ENCODE results near the gene ATM.
A peak's percentile ranks its signal among the peaks of the same experiment; 100 is the strongest.

ATM gene

DNA sequence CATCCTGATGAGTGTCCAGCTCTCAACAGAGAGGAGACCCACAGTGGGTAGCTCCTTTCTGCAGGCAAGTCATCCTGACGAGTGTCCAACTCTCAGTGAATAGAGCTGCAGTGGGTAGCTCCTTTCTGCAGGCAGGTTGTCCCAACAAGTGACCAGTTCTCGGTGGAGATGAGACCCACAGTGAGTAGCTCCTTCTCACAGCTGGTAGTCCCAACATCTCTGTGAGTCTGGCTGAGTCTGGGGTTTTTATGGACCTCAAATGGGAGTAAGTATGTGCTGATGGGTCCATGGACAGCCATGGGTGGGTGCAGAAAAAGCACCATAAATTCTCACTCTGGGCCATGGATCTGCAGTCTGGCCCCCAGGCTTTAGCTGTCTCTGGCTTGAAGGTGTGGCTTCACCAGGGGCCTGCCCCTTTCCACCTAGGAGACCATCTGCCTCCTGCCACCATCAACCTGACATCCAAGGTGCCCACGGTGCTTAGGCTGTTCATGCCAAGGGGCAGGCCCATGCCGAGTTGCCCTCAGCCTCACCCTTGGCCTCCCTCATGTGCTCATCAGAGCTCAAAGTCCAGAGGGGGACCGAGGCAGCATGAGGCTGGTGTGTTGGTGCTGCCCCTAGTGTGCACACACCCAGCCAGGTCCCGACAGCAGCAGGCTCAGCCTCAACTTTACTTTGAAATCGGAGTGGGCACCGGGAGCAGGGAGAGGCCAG is 15.7 kb upstream of the ATM start:
- no peak overlapping the region for H3K4me3 ChIP-seq (ENCODE audit: low read length)
- H3K27me3 ChIP-seq (replicated peaks; ENCODE audit: control insufficient read depth, insufficient read depth, low read length): no peaks in the 10 kb centered on the region
- no peak overlapping the region for H3K9ac ChIP-seq (ENCODE audit: low read length)
- H3K4me1 ChIP-seq (ENCODE audit: control insufficient read depth, insufficient read depth, low read length): no peaks in the 10 kb centered on the region
- peaks cover 52% of the 10 kb centered on the region for H3K36me3 ChIP-seq (ENCODE audit: control insufficient read depth, insufficient read depth, low read length, severe bottlenecking)
- DNase-seq (ENCODE audit: low read depth): no peak
- H3K9me3 ChIP-seq (ENCODE audit: control insufficient read depth, low read length): no peaks in the 10 kb centered on the region

DNA sequence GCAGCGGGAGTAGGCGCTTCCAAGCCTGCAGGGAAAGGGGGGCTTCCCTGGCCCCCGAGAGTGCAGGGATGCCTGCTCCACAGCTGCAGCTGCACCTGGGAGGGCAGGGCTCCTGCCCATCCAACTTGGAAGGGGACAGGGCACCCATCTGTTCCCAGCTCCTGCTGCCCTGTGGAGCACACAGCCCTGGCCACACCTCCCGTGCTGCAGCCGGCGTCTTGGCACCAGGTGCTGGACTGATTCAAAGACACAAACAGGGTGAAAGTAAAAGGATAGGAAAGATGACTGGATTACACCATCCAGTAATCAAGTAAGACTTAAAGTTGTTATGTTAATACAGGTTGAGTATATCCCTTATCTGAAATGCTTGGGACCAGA is 15.2 kb upstream of the ATM start:
- no peaks in the 10 kb centered on the region for H3K9me3 ChIP-seq (ENCODE audit: control insufficient read depth, low read length)
- DNase-seq (ENCODE audit: low read depth): no peak
- no peaks in the 10 kb centered on the region for H3K4me1 ChIP-seq (ENCODE audit: control insufficient read depth, insufficient read depth, low read length)
- H3K9ac ChIP-seq (ENCODE audit: low read length): no peak overlapping the region
- no peak overlapping the region for H3K4me3 ChIP-seq (ENCODE audit: low read length)
- H3K36me3 ChIP-seq (ENCODE audit: control insufficient read depth, insufficient read depth, low read length, severe bottlenecking): peaks cover 52% of the 10 kb centered on the region
- H3K27me3 ChIP-seq (replicated peaks; ENCODE audit: control insufficient read depth, insufficient read depth, low read length): no peaks in the 10 kb centered on the region

DNA sequence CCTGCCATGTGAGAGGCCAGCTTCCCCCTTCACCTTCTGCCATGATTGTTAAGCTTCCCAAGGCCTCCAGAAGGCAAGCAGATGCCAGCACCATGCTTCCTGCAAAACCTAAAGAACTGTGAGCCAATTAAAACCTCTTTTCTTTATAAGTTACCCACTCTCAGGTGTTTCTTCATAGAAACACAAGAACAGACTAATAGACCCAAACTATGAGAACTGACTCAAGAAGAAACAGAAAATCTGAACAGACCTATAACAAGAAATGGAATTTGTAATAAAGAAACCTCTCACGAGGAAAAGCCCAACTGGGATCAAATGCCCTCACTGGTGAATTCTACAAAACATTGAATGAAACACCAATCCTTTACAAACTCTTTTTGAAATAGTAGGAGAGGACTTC is 12.4 kb upstream of the ATM start:
- Histone ChIP-seq H3K9me3 (ENCODE audit: control insufficient read depth, low read length) (no peaks in the 10 kb centered on the region), H3K36me3 (ENCODE audit: control insufficient read depth, insufficient read depth, low read length, severe bottlenecking) (peaks cover 39% of the 10 kb centered on the region), H3K9ac (ENCODE audit: low read length) (no peak overlapping the region), H3K4me1 (ENCODE audit: control insufficient read depth, insufficient read depth, low read length) (no peaks in the 10 kb centered on the region), H3K4me3 (ENCODE audit: low read length) (no peak overlapping the region), H3K27me3 (replicated peaks; ENCODE audit: control insufficient read depth, insufficient read depth, low read length) (no peaks in the 10 kb centered on the region)
- no peak for DNase-seq (ENCODE audit: low read depth)

DNA sequence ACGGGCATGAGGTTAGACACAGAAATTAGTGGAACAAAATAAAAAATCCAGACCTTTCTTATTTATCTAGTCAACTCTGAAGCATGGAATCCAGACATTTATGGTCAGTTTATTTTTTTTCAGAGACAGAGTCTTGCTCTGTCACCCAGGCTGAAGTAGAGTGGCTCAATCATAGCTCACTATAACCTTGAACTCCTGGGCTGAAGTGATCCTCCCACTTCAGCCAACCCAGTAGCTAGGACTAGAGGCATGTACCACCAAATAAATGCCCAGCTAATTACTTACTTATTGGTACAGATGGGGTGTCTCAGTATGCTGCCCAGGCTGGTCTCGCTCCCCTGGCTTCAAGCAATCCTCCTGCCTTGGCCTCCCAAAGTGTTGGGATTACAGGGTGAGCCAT is 9.1 kb upstream of the ATM start:
- Histone ChIP-seq H3K4me1 (ENCODE audit: control insufficient read depth, insufficient read depth, low read length) (peaks cover 3% of the 10 kb centered on the region), H3K27me3 (replicated peaks; ENCODE audit: control insufficient read depth, insufficient read depth, low read length) (no peaks in the 10 kb centered on the region), H3K4me3 (ENCODE audit: low read length) (no peak overlapping the region), H3K9me3 (ENCODE audit: control insufficient read depth, low read length) (no peaks in the 10 kb centered on the region), H3K9ac (ENCODE audit: low read length) (no peak overlapping the region), H3K36me3 (ENCODE audit: control insufficient read depth, insufficient read depth, low read length, severe bottlenecking) (peaks cover 13% of the 10 kb centered on the region)
- DNase-seq (ENCODE audit: low read depth): no peak

DNA sequence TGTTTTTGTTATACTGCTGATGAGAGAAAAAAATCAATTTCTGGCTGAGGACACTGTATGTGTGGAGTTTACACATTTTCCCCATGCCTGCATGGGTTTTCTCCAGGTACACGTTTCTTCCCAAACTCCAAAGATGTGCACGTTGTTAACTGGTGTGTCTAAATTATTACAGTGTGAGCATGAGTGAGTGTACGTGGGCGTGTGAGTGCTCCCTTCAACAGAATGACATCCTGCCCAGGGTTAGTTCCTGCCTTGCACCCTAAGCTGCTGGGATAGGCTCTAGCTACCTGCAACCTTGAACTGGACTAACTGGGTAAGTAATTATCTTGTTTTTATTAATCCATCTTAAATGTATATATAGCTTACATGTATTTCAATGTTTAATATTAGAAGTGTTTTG is 5.9 kb upstream of the ATM start:
- Histone ChIP-seq H3K9ac (ENCODE audit: low read length) (no peak overlapping the region), H3K4me1 (ENCODE audit: control insufficient read depth, insufficient read depth, low read length) (peaks cover 18% of the 10 kb centered on the region), H3K27me3 (replicated peaks; ENCODE audit: control insufficient read depth, insufficient read depth, low read length) (no peaks in the 10 kb centered on the region), H3K4me3 (ENCODE audit: low read length) (no peak overlapping the region), H3K9me3 (ENCODE audit: control insufficient read depth, low read length) (no peaks in the 10 kb centered on the region), H3K36me3 (ENCODE audit: control insufficient read depth, insufficient read depth, low read length, severe bottlenecking) (no peaks in the 10 kb centered on the region)
- DNase-seq (ENCODE audit: low read depth): no peak

DNA sequence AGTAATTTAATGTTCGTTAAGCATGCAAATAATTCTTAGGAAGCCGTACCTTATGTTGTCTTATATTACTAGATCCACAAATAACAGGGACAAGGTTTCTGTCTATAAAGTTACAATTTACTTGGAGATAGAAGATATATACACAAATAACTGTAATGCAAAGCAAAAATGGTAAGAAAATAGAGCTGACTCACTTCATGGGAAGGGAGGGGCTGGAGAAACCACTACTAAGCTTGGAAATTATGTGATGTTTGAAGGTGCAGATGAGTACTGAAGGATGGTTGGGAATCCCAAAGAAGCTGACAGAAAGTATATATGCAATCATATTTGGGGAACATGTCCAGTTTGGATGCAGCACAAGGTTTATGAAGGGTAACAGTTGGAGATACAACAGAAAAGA is 4.4 kb upstream of the ATM start:
- no peaks in the 10 kb centered on the region for H3K36me3 ChIP-seq (ENCODE audit: control insufficient read depth, insufficient read depth, low read length, severe bottlenecking)
- no peaks in the 10 kb centered on the region for H3K27me3 ChIP-seq (replicated peaks; ENCODE audit: control insufficient read depth, insufficient read depth, low read length)
- DNase-seq (ENCODE audit: low read depth): peak; percentile 16
- H3K4me1 ChIP-seq (ENCODE audit: control insufficient read depth, insufficient read depth, low read length): peaks cover 18% of the 10 kb centered on the region
- H3K9ac ChIP-seq (ENCODE audit: low read length): no peak overlapping the region
- H3K9me3 ChIP-seq (ENCODE audit: control insufficient read depth, low read length): no peaks in the 10 kb centered on the region
- H3K4me3 ChIP-seq (ENCODE audit: low read length): no peak overlapping the region

DNA sequence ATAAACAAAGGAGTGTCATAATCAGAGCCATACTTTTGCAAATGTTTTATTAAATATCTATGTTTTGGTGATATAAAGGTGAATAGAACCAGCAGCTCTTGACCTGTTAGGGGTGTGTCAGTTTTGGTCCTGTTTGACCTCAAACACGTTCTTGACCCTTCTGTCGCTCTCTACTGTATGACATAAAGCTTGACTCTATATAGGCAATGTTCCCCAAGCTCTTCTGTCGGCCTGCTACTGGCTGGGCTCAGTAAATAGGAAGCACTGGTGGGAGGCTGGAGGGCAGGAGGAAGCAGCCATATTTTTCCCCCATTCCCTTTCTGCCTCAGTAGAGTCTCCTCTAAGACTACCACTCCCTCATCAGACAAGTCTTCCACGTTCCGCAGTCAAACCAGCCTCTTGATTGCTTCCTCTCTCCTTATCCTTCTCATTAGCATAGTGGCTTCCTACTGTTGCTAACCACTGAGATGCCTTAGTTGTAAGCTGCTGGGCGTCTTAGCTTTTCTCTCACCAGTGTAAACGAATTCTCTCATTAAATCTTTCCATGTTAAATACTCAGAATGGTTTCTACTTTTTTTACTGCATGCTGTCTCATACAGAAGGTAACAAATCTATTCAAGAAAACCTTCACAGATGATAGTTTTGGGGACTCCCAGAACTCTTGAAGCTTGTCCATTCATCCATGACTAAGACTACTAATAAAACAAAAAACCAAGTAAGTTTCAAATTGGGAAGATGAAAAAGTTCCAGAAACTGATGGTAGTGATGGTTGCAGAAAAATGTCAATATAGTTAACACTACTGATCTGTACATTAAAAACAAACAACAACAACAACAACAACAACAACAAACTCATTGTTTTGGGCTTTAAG is 3.7 kb upstream of the ATM start:
- no peak overlapping the region for H3K4me3 ChIP-seq (ENCODE audit: low read length)
- no peaks in the 10 kb centered on the region for H3K9me3 ChIP-seq (ENCODE audit: control insufficient read depth, low read length)
- no peak overlapping the region for H3K9ac ChIP-seq (ENCODE audit: low read length)
- no peak for DNase-seq (ENCODE audit: low read depth)
- no peaks in the 10 kb centered on the region for H3K27me3 ChIP-seq (replicated peaks; ENCODE audit: control insufficient read depth, insufficient read depth, low read length)
- H3K36me3 ChIP-seq (ENCODE audit: control insufficient read depth, insufficient read depth, low read length, severe bottlenecking): no peaks in the 10 kb centered on the region
- H3K4me1 ChIP-seq (ENCODE audit: control insufficient read depth, insufficient read depth, low read length): peaks cover 23% of the 10 kb centered on the region

DNA sequence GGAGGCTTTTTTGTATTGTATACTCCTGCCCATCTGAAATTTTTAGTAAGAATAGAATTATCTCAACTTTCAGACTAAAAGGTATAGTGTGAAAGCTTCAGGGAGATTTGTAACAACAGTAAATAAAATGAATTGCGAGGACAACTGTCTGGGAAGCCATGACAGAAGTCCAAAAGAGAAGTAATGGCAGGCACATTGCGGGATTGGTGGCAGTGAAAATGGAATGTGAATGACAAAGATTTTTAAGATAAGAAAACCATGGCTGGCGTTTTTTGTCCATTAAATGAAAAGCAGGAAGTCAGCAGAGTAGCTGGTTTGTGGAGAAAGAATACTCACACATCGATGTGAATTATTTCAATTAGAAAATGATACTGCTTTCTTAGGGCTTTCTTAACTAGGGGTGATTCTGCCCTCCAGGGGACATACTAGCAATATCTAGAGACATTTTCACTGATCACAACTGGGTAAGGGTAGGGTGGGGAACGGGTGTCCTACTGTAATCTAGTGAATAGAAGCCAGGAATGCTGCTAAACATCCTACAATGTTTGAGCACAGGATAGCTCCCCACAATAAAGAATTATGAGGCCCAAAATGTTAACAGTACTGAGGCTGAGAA is 2.0 kb upstream of the ATM start:
- peak overlapping the region; percentile 95 for H3K9ac ChIP-seq (ENCODE audit: low read length)
- DNase-seq (ENCODE audit: low read depth): peak; percentile 39
- peaks cover 38% of the 10 kb centered on the region for H3K4me1 ChIP-seq (ENCODE audit: control insufficient read depth, insufficient read depth, low read length)
- H3K36me3 ChIP-seq (ENCODE audit: control insufficient read depth, insufficient read depth, low read length, severe bottlenecking): no peaks in the 10 kb centered on the region
- no peaks in the 10 kb centered on the region for H3K9me3 ChIP-seq (ENCODE audit: control insufficient read depth, low read length)
- peak overlapping the region; percentile 99 for H3K4me3 ChIP-seq (ENCODE audit: low read length)
- no peaks in the 10 kb centered on the region for H3K27me3 ChIP-seq (replicated peaks; ENCODE audit: control insufficient read depth, insufficient read depth, low read length)

DNA sequence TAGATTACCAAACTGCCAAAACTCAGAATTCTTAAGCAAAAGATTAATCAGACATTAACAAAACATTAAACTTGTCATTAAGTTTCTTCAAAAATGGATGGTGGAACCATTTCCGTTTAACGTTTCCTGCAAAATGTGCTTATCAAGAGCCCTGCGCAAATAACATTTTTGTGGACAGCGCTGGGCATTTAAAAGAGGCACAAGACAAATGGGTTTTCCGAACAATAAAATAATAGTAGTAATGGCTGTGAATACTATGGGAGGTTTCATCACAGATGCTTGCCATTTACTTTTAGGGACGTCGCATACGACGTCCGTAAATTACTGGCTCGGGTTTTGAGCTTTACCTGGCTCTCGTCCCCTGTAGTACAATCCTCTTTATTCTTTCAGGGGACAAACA is 1.5 kb upstream of the ATM start:
- Histone ChIP-seq H3K4me1 (ENCODE audit: control insufficient read depth, insufficient read depth, low read length) (peaks cover 36% of the 10 kb centered on the region), H3K9me3 (ENCODE audit: control insufficient read depth, low read length) (no peaks in the 10 kb centered on the region), H3K27me3 (replicated peaks; ENCODE audit: control insufficient read depth, insufficient read depth, low read length) (no peaks in the 10 kb centered on the region), H3K9ac (ENCODE audit: low read length) (peak overlapping the region; percentile 95), H3K36me3 (ENCODE audit: control insufficient read depth, insufficient read depth, low read length, severe bottlenecking) (no peaks in the 10 kb centered on the region), H3K4me3 (ENCODE audit: low read length) (peak overlapping the region; percentile 99)
- DNase-seq (ENCODE audit: low read depth): peak; percentile 58

DNA sequence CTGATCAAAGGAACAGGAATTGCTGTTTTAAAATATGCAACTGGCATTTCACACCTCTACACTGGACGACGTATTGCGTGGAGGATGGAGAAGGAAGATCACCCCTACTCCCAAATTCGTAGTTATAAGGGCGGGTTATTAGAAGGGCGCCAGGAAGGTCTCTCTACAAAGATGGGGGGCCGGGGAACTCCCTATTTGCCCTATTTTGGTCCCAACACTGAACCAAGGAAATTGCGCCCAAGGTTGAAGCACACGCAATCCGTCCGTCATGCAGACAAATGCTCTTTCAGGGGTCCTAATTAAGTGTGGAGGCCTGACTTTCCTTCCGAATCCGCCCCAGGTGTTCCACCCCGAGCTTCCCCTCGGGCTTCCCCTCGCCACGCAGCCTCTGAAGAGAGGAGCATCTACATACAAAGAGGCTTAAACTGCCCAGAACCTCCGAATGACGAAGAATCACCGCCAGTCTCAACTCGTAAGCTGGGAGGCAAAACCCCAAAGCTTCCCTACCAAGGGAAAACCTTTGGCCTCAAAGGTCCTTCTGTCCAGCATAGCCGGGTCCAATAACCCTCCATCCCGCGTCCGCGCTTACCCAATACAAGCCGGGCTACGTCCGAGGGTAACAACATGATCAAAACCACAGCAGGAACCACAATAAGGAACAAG is 825 bp upstream of the ATM start:
- DNase-seq (ENCODE audit: low read depth): no peak

More for the DNA sequence above, 825 bp upstream of the ATM start:
- peak overlapping the region; percentile 99 for H3K4me3 ChIP-seq (ENCODE audit: low read length)
- no peaks in the 10 kb centered on the region for H3K36me3 ChIP-seq (ENCODE audit: control insufficient read depth, insufficient read depth, low read length, severe bottlenecking)
- peaks cover 35% of the 10 kb centered on the region for H3K4me1 ChIP-seq (ENCODE audit: control insufficient read depth, insufficient read depth, low read length)
- no peaks in the 10 kb centered on the region for H3K27me3 ChIP-seq (replicated peaks; ENCODE audit: control insufficient read depth, insufficient read depth, low read length)
- peak overlapping the region; percentile 95 for H3K9ac ChIP-seq (ENCODE audit: low read length)
- no peaks in the 10 kb centered on the region for H3K9me3 ChIP-seq (ENCODE audit: control insufficient read depth, low read length)
